OCI-LY7 (cell line): ENCODE data around the gene KLB. TPM values are rescaled to one million over a fixed set of nuclear protein-coding genes. Genes with fewer than 3 reads are reported as not detected.
A peak's percentile ranks its signal among the peaks of the same experiment; 100 is the strongest.
"Not testable (repeated sequence)": the region's sequence is repeated elsewhere in the genome, so short reads cannot be mapped to it uniquely, and the experiment has no call there.

Experiments used
- BruUV-seq: library from RNA; stranded (reverse); fragments of 400-500 nt; replicated peaks from 2 replicates; lab custom pipeline; 2021; lab: Mats Ljungman, UMichigan
- CTCF ChIA-PET: fragments of 300-600 bp; sonication (Branson Sonifier 250); formaldehyde crosslinking; loops from one replicate; lab custom pipeline; 2022; ENCODE audit warnings: antibody characterized with exemption; ENCODE audit not compliant: unreplicated experiment; lab: Charles Lee
- POLR2A ChIA-PET: fragments of 300-600 bp; sonication (Branson Sonifier 250); formaldehyde crosslinking; loops from one replicate; lab custom pipeline; 2022; ENCODE audit warnings: antibody characterized with exemption; lab: Charles Lee
- DNase-seq: peaks from one replicate; pipeline ENCODE4 v3.0.0-alpha.2; 2015; ENCODE audit warnings: low spot score
- H2AFZ ChIP-seq: fragments of 200-600 bp; sonication (generic), shearing (Covaris generic); 2 replicates; pipeline ENCODE4 v1.6.1; 2014; ENCODE audit warnings: mild to moderate bottlenecking, antibody characterized with exemption, low read length, moderate library complexity
- H3K27ac ChIP-seq: fragments of 200-600 bp; sonication (generic); 2 replicates; pipeline ENCODE4 v1.5.1; 2014; ENCODE audit warnings: mixed run types, low read depth, mild to moderate bottlenecking, moderate library complexity, low read length, inconsistent platforms; ENCODE audit not compliant: poor library complexity, severe bottlenecking
- H3K36me3 ChIP-seq: fragments of 200-600 bp; sonication (generic); 2 replicates; pipeline ENCODE4 v1.6.1; 2014; ENCODE audit warnings: mild to moderate bottlenecking, antibody characterized with exemption, low read length, moderate library complexity, mixed read lengths; ENCODE audit not compliant: insufficient read depth
- H3K4me1 ChIP-seq: fragments of 200-600 bp; sonication (generic); 2 replicates; pipeline ENCODE4 v1.5.1; 2014; ENCODE audit warnings: mild to moderate bottlenecking, low read length; ENCODE audit not compliant: insufficient read depth, poor library complexity, severe bottlenecking
- H3K4me2 ChIP-seq: fragments of 200-600 bp; sonication (generic); 2 replicates; pipeline ENCODE4 v1.6.1; 2014; ENCODE audit warnings: mild to moderate bottlenecking, low read length
- H3K4me3 ChIP-seq: fragments of 200-600 bp; sonication (generic); 2 replicates; pipeline ENCODE4 v1.5.1; 2014; ENCODE audit warnings: mild to moderate bottlenecking, low read depth, low read length; ENCODE audit not compliant: poor library complexity, severe bottlenecking
- H3K79me2 ChIP-seq: fragments of 200-600 bp; sonication (generic); 2 replicates; pipeline ENCODE4 v1.6.1; 2016; ENCODE audit warnings: low read depth, mild to moderate bottlenecking, low read length, moderate library complexity, mixed read lengths; ENCODE audit not compliant: insufficient read depth
- H3K9me2 ChIP-seq: fragments of 200-600 bp; sonication (generic); 2 replicates; pipeline ENCODE4 v1.6.1; 2016; ENCODE audit warnings: mild to moderate bottlenecking, low read length, mixed read lengths; ENCODE audit not compliant: insufficient read depth
- H3K9me3 ChIP-seq: fragments of 200-600 bp; sonication (generic); 2 replicates; pipeline ENCODE4 v1.6.1; 2014; ENCODE audit warnings: mild to moderate bottlenecking, mixed run types, low read length, mixed read lengths
- H4K20me1 ChIP-seq: fragments of 200-600 bp; sonication (generic); 2 replicates; pipeline ENCODE4 v1.6.1; 2014; ENCODE audit warnings: mild to moderate bottlenecking, antibody characterized with exemption, low read length, moderate library complexity, mixed read lengths; ENCODE audit not compliant: insufficient read depth
- EZH2phosphoT487 ChIP-seq: fragments of 200-600 bp; sonication (generic); IDR thresholded peaks from 2 replicates; pipeline ENCODE4 v1.6.1; 2018; ENCODE audit warnings: low read depth, borderline replicate concordance, mild to moderate bottlenecking, mixed run types, antibody characterized with exemption, low read length, moderate library complexity, mixed read lengths
- intact Hi-C: fragments of 100-400 bp; cut with micrococcal nuclease; formaldehyde crosslinking; loops from one replicate; pipeline ENCODE4 v1.10.0; 2022; ENCODE audit not compliant: unreplicated experiment
- total RNA-seq, 2 experiments: library from RNA; depleted of rRNA in 1 of 2; stranded (reverse); fragments of >200 nt in 1 of 2; shearing (Covaris generic) in 1 of 2; gene quantifications; 2 replicates each; pipeline ENCODE4 v1.2.3, GENCODE V29; 2014 to 2022
- TF ChIP-seq, protein P1 (sequence below): fragments of 200-600 bp; sonication (generic); conservative IDR thresholded peaks from 2 replicates; pipeline ENCODE4 v1.5.1; 2014; ENCODE audit warnings: mild to moderate bottlenecking, antibody characterized with exemption, low read length, moderate library complexity, mixed read lengths

KLB gene
- total RNA-seq, 2 experiments from 2014 or later, result not detected

DNA sequence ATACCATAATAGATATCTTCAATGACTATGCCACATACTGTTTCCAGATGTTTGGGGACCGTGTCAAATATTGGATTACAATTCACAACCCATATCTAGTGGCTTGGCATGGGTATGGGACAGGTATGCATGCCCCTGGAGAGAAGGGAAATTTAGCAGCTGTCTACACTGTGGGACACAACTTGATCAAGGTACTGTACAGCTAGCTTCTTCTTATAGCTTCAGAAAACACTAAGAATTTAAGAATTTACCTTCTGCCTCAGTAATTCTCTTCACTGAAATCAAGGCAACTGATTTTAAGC is 805 bp downstream of the KLB start:
- no TSS peak for BruUV-seq
- H4K20me1 ChIP-seq, result no peaks in the 10 kb centered on the region
- H3K27ac ChIP-seq, result no peak overlapping the region
- H3K9me3 ChIP-seq, result no peaks in the 10 kb centered on the region
- no peak overlapping the region for H3K4me3 ChIP-seq
- intact Hi-C loops, result no loop called here
- no peaks in the 10 kb centered on the region for H3K9me2 ChIP-seq
- DNase-seq, result no peak
- ChIA-PET POLR2A (interaction anchor here (0.6 to 2.3 kb wide), 8 partner anchors 10 to 1937 kb away, joined by 3 to 15 read pairs (median 4); no protein-coding TSS in a partner anchor), CTCF (no interaction called here)
- H3K4me1 ChIP-seq, result peaks cover 10% of the 10 kb centered on the region
- TF ChIP-seq, protein P1, sequence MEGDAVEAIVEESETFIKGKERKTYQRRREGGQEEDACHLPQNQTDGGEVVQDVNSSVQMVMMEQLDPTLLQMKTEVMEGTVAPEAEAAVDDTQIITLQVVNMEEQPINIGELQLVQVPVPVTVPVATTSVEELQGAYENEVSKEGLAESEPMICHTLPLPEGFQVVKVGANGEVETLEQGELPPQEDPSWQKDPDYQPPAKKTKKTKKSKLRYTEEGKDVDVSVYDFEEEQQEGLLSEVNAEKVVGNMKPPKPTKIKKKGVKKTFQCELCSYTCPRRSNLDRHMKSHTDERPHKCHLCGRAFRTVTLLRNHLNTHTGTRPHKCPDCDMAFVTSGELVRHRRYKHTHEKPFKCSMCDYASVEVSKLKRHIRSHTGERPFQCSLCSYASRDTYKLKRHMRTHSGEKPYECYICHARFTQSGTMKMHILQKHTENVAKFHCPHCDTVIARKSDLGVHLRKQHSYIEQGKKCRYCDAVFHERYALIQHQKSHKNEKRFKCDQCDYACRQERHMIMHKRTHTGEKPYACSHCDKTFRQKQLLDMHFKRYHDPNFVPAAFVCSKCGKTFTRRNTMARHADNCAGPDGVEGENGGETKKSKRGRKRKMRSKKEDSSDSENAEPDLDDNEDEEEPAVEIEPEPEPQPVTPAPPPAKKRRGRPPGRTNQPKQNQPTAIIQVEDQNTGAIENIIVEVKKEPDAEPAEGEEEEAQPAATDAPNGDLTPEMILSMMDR, result no peak
- no peak for TF ChIP-seq EZH2phosphoT487
- H3K4me2 ChIP-seq, result no peak overlapping the region
- H2AFZ ChIP-seq, result no peak overlapping the region
- H3K79me2 ChIP-seq, result no peaks in the 10 kb centered on the region
- no peaks in the 10 kb centered on the region for H3K36me3 ChIP-seq

DNA sequence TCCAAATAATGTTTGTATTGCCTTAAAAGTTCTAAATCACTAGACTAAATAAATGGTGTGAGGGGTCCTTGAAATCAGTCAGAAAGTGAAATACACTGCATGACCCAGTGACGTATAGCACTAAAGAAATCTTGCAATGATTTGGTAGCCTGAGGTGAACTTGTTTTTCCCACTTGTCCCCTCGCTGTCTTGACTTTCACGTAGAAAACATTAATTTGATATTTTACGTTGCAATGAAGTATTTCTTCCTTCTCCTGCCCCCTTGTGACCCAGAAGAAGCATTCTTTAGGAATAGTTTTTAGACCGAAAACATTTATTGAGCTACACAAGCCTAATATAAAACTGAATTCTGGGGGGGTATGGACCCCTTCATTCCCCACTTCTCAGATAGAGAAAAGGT is 3.7 kb downstream of the KLB start:
- Histone ChIP-seq H2AFZ (peak overlapping the region; percentile 72; the same call in 1 of the 2 replicates), H3K27ac (no peak overlapping the region), H3K4me3 (no peak overlapping the region), H3K36me3 (no peaks in the 10 kb centered on the region), H3K9me3 (no peaks in the 10 kb centered on the region), H3K79me2 (no peaks in the 10 kb centered on the region), H3K4me2 (peak overlapping the region; percentile 24; the same call in 1 of the 2 replicates), H3K9me2 (no peaks in the 10 kb centered on the region), H3K4me1 (peaks cover 6% of the 10 kb centered on the region), H4K20me1 (no peaks in the 10 kb centered on the region)
- CTCF ChIA-PET, result no interaction called here
- intact Hi-C loops, result loop anchor here (5.0 kb wide), 1 partner anchor 273 kb away; no protein-coding TSS in a partner anchor
- TF ChIP-seq, protein P1, result peak; percentile 74
- no peak for TF ChIP-seq EZH2phosphoT487
- peak; percentile 40 for DNase-seq
- POLR2A ChIA-PET, result interaction anchor here (1.0 kb wide), 2 partner anchors 45 to 166 kb away, joined by 3 read pairs; no protein-coding TSS in a partner anchor
- BruUV-seq, result no TSS peak

DNA sequence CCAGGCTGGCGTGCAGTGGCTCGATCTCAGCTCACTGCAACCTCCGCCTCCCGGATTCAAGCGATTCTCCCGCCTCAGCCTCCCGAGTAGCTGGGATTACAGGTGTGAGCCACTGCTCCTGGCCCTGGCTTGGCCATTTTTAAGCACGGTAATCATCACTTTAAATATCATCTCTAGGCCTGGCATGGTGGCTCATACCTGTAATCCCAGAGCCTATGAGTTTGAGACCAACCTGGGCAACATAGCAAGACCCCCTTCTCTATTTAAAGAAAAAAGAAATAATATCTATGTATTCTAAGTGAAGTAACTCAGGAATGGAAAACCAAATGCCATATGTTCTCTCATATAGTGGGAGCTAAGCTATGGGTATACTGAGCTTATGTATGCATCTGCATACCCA is 4.8 kb downstream of the KLB start:
- CTCF ChIA-PET, H3K9me3 ChIP-seq, DNase-seq, BruUV-seq, H3K4me3 ChIP-seq, H2AFZ ChIP-seq, H3K27ac ChIP-seq, H3K79me2 ChIP-seq, H3K36me3 ChIP-seq, H3K9me2 ChIP-seq, H4K20me1 ChIP-seq, H3K4me1 ChIP-seq, H3K4me2 ChIP-seq: not testable (repeated sequence)
- POLR2A ChIA-PET, result interaction anchor here (0.5 to 0.6 kb wide), 5 partner anchors 16 to 494 kb away, joined by 3 to 4 read pairs (median 3); no protein-coding TSS in a partner anchor
- intact Hi-C loops, result loop anchor here (5.0 kb wide), 1 partner anchor 274 kb away; no protein-coding TSS in a partner anchor
